NCI-H2171 treated with DMSO at 0.1 percent for 48 hours (cell line): ENCODE data around the gene POLR3H.

Experiments used
- DNase-seq: peaks from one replicate; lab custom pipeline; 2025; lab: John Stamatoyannopoulos, UW

Gene POLR3H

DNA sequence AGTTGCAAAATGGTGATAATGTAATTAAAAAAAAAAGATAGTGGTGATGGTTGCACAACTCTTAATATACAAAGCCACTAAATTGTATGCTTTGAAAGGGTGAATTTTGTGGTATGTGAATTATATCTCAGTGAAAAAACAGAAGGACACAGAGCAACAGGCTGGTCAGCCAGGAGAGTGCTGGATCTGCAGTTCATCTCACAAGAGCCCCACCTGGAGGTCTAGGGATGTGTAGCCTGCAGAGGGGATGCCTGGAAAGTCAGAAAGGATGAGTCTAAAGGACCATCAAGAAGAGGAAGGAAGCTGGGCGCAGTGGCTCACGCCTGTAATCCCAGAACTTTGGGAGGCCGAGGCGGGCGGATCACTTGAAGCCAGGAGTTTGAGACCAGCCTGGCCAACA lies 9.0 kb downstream of the POLR3H start:
- peak; percentile 34 for DNase-seq

DNA sequence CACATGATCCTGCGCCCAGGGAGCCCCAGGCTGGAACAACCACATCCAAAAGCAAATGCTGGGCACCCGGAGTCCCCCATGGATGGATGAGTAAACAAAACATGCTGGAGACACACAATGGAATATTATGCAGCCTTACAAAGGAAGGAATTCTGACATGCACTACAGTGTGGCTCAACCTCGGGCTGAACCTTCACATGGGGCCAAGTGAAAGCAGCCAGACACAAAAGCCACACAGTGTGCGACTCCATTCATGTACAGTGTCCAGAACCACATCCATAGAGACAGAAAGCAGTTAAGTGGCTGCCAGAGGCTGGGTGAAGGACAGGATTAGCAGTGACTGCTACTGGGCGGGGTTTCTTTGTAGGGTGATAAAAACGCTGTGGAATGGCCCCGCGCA lies 10.1 kb downstream of the POLR3H start:
- DNase-seq = no peak

DNA sequence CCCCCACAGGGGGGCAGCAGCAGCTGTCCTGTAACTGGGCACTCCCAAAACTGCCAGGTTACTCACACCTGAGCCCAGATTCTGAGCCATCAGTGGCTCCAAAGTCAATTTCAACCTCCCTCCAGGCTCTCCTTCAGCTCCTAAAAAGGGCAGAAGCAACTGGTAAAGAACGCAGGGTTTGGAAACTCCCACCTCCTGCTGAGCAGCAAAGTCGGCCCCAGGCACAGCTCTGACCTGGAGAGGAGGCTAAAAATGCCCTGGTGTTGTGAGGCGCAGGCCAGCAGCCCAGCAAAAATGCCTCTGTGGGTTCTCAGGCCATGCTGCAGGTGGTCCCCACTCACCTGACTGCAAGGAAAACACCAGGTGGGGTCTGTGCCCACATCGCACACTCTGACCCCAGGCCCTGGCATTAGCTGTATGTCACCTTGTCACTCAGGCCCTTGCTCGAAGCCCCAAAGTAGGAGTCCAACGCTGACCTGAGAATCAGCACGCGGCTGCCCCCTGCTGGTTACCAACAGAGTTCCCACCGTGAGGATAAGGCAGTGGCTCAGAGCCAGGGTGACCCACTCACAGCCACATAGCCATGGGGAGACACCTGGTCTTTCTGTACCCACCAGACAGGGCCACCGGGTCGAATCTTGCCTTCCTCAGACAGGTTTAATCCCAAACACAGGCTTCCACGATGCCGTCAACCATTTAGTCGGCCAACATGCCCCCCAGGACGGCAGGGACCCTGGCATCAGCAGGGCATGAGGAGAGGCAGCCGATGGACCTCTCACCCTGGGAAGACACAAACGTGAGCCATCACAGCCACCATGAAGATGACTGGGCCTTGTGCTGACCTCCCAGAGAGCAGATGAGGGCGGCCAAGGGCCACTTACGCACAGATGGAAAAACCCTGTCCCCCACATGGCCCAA lies 11.1 kb downstream of the POLR3H start:
- peak; percentile 46 for DNase-seq

DNA sequence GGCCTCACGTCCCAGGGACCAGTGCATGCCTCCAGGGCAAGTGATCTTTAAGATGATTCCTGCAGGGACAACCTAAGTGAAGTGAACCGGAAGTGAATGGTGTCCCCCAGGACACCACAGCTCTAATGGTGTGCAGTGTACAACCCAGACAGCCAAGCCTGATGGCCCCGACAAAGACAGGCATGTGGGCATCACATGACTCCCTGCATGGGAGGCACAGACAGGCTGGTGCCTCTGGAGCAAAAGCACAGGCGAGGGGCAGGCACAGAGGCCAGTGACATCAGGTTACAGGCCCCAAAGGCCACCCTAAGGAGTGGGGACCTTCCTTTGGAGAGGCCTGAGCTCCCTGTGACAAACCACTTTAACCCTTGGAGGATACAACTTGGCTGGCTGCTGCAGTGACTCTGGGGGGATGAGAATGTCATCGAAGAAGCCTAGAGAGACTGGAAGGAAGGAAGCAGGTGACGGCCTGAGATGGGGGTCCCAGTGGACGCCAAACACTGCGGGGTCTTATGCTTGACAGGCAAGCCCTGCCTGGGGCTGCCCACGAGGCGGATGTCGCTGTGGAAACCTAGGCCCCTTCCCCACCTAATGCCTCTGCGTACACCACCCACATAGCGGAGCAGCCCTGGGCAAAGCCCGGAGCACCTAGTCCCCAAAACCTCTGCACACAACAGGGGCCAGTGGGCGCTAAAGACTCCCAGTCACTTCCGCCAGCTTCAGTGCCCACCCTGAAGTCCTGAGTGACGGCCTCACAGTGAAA lies 12.4 kb downstream of the POLR3H start:
- no peak for DNase-seq

DNA sequence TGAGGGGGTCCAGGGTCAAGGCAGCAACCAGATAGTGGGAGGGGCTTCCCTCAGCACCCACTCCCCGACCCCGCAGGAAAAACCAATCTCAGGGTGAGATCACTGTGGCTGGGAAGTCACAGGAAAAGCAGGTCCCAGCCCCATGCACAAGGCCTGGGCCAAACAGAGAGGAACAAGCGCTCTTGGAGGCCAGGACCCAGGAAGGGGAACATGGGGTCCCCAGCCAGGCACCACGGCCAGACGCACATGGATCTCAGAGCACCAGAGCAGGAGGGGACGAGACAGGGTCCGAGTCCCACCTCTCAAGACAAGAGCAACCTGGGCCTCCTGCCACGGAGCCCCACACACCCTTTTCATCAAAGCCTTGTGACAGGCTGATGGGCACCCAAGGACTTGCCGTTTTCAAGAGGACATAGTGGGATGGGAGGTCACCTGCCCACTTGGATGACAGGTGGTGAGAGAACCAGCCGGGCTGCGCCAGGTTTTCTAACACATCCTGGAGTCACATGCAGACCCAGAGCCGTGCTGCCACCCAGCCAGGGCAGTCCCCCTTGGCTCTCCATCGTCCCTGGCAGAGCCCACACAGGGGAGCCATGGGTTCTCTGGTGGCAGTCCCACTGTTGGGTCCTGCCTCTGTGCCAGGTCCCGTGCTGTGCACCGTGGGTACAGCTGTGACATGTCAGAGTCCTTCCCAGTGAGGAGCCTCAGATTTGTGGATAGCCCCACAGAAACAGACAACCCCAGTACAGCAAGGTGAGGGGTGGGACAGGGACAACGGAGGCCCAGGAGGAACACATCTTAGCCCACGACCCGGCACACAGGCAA lies 13.2 kb downstream of the POLR3H start:
- no peak for DNase-seq

DNA sequence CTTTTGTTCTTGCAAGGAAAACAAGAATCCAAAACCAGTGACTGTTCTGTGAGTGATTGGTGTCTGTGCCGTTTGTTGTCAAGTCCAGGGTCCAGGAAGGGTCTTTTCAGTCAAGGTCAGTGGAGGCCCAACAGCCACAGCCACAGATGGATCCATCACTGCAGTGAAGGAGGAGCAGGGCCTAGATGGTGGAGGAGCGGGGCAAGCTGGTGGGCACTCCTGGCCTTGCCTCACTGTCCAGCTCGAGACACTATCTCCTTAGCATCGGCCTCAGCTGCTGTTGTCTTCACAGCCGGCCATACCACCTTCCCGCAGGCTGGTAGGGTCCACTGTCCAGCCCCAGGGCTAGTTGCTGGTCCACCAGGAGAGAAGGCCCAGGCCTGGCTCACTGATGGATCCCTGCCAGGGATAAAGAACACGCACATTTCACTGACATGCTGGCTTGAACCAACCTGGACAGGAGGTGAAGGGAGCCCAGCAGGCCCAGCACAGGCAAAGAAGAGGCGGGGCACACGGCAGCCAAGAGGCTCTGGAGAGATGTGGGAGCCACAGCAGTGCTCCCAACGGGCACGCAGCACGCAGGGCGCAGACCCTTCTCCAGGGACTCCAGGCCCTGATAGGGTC lies 15.2 kb downstream of the POLR3H start:
- DNase-seq = no peak

DNA sequence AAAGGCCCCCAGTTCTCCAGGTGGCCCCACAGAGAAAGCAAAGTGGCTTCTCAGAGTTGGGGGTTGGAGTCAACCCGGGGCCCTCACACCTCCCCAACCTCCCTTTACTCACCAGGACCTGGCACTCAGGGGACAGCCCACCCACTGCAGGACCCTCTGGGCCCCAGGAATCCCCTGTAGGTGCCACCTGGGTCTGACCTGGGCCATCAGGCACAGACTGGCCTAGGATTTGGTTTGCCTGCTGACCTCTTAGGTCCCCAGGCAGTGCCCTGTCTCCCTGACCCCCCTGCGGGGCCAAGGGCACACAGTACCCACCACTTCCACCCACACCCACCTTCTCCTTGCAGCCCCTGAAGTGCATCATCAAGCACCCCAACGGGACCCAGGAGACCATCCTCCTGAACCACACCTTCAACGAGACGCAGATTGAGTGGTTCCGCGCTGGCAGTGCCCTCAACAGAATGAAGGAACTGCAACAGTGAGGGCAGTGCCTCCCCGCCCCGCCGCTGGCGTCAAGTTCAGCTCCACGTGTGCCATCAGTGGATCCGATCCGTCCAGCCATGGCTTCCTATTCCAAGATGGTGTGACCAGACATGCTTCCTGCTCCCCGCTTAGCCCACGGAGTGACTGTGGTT lies 16.0 kb downstream of the POLR3H start:
- no peak for DNase-seq

DNA sequence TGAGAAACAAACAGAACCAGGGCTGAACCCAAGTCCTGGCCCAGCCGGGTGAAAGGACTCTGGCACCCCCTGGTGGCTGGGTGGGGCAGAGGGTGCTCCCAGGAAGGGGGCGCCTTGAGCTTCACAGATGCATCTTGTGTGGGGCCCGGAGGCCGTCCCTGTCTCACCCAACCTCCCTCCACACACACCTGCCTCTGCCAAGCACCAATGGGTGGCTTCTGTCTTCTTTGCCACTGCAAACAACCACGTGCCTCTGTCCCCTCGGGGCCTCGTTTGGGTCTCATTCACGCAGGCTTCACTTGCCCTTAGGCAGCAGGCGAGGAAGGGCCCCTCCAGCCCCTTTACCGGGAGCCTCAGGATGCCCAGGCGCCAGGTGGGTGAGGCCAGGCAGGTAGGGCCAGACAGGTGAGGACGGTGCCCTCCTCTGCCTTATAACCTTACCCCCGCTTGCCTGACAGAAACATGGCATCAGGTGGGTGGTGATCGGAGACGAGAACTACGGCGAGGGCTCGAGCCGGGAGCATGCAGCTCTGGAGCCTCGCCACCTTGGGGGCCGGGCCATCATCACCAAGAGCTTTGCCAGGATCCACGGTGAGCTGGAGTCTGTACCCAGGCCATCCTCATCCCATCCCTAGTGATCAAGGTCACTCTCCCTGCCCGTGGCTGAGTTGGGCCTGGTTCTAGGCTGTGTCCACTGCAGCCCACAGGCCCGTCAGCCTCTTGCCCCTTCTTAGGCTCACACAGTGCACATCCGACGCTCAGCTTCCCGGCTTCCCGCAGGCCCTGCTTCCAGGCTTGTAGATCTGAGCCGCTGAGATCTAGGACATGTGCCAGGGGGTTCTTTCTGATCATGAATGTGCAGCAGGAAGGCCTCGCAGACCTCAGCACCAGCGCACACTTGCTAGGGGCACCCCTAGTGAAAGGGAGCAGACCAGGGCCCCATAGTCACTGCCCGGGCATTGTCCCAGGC lies 17.2 kb downstream of the POLR3H start:
- DNase-seq = peak; percentile 45

DNA sequence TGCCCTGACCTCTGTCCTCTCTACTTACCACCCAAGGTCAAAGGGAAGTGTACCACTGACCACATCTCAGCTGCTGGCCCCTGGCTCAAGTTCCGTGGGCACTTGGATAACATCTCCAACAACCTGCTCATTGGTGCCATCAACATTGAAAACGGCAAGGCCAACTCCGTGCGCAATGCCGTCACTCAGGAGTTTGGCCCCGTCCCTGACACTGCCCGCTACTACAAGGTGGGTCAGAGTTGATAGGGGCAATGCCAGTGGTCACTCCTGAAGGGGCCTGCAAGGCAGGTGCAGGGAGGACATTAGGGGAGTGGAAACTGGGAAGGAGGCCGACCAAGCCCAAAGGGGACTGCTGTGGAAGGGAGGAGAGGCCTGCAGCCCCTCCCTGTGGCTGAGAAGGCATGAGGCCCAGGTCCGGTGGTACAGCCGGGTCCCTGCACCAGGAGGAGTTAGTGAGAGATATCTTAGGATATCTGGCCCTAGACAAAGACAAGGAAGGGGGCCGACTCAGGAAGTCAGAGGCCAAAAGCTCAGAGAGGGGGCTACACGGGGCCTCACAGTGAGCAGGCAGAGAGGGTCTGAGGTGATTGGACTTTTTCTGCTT lies 17.9 kb downstream of the POLR3H start:
- DNase-seq = no peak

DNA sequence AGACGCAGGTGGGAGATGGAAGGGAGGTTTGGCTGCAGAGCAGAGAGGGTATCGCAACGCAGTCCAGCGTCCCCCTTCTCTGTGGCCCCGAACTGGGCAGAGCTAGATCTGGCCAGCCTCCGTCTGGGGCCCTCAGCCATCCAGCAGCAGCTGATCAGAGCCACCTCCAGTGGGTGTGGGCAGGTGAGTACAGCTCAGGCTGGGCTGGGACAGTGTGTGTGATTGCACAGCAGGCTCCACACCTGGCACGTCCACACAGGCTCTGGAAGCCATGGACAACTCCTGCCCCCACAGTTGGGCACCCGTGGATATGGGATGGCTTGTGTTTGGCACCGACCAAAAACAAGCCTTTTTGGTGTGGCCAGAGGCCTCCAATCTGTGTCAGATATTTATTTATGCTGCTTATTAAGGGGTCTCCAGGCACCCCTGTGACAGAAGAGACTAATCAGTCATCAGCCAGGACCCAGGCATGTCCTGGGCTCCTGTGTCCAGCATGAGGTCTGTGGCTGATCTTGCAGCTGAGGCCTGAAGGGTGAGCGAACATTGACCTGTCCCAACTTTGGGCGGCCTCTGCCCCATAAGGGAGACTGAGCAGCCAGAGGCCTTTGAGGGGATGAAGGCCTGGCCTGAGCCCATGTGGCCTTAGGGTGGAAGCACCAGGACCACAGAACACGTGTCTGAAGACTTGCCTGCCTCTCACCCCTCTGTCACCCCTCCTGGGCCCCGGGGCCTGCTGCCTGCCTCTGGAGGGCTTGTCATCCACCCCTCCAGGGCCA lies 18.6 kb downstream of the POLR3H start:
- DNase-seq = no peak

DNA sequence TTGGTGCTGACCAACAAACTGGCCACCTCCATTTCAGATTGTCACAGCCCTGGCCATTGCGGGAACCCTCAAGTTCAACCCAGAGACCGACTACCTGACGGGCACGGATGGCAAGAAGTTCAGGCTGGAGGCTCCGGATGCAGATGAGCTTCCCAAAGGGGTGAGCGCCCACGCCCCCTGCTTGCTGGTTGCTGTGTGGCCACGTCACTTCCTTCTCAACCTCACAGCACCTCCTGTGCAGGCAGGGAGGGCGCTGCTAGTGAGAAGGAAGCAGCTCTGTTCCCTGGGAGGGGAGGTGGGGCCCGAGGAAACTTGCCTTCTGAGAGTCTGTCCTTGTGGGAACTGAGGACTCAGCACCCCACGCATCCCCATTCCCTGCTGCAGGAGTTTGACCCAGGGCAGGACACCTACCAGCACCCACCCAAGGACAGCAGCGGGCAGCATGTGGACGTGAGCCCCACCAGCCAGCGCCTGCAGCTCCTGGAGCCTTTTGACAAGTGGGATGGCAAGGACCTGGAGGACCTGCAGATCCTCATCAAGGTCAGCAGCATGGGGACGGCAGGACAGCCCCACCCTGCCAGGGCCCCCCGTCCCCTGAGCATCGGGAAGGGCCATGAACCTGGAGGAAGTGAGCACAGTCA lies 19.3 kb downstream of the POLR3H start:
- no peak for DNase-seq

DNA sequence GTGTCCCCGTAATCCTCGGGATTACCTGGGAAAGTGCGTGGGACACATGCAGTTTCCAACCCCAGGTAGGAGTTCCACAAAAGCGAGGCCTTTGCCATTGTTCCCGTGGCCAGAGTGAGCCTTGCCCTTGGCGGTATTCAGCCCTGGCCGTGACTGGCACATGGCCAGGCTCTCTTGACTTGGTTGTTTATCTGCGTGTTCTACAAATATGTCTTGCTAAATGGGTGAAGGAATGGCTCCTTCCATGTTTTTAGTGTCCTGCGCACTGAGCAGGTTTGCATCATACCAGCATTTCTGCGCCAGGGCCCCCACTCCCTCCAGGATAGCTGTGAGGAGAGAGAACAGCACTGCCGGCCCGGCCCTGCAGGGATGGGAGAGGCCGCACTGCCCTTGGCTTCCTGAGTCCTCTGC lies 20.0 kb downstream of the POLR3H start:
- DNase-seq = no peak

DNA sequence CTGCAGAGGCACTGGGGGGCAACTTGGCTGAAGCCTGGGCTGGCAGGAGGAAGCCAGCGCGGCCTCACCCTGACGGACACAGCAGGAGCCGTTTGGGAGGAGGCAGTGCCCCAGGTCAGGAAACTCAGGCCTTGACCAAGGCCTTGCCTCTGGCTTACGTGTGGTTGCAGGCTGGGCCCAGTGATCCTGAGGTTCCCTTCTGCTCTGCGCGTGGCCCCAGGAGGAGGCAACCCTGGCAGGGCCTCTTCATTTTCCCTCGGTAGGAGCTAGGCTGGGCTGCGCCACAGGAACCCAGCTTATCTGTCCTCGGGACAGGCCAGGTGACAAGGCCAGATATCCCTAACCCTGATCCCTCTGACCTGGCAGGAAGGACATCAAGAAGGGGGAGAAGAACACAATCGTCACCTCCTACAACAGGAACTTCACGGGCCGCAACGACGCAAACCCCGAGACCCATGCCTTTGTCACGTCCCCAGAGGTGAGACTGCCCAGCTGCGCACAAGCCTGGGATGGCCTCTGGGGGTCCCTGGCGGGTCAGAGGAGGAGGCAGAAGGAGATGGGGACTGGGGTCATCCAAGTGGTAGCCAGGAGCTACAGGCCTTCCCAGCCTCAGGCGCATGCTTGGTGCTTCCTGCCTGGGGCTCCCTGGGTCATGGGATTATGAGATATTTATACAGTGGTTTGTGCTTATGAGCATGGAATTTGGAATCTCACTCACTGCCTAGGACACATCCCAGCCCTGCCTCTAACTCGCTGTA lies 20.6 kb downstream of the POLR3H start:
- no peak for DNase-seq

DNA sequence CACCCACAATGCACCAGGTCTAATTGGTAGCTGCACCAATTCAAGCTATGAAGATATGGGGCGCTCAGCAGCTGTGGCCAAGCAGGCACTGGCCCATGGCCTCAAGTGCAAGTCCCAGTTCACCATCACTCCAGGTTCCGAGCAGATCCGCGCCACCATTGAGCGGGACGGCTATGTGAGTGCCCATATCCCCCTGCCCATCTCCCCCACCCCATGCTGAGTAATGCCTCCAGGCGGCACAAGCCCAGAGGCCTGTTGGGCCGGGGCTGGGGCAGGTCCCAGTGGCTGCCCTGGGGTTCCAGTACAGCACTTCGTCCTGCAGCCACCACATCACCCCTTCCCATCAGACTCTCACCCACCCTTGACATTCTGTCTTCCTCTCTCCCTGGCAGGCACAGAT lies 21.5 kb downstream of the POLR3H start:
- DNase-seq = no peak

DNA sequence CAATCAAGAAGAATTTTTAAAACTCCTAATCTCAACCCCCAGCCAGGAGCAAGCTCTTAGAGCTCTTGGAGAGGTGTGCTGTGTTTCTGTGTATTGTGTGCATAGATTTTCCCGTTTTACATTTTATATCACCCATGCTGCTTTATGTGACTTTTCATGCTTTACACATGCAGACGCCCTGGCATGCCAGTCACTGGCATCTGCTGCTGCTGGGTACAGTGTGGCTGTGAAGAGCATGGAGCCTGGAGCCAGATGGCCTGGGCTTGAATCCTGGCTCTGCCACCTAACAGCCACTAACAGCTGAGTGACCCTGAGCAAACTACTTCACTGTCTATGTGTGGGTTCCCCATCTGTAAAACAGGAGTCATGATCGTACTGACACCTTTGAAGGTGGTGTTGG lies 23.1 kb downstream of the POLR3H start:
- DNase-seq = peak; percentile 67

DNA sequence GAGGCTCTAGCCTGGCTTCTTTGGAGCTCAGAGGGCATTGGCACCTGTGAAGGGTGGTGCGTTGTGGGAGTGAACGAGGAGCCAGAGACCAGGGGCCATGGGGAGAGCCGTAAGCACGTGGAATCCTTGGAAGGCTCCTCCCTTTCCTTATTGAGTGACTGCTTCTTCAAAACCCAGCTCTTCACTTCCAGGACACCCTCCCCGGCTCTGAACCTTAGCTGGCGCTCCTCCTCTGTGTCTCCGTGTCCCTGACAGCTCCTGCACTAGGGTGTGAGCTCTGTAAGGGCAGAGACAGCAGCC lies 26.3 kb downstream of the POLR3H start:
- no peak for DNase-seq

DNA sequence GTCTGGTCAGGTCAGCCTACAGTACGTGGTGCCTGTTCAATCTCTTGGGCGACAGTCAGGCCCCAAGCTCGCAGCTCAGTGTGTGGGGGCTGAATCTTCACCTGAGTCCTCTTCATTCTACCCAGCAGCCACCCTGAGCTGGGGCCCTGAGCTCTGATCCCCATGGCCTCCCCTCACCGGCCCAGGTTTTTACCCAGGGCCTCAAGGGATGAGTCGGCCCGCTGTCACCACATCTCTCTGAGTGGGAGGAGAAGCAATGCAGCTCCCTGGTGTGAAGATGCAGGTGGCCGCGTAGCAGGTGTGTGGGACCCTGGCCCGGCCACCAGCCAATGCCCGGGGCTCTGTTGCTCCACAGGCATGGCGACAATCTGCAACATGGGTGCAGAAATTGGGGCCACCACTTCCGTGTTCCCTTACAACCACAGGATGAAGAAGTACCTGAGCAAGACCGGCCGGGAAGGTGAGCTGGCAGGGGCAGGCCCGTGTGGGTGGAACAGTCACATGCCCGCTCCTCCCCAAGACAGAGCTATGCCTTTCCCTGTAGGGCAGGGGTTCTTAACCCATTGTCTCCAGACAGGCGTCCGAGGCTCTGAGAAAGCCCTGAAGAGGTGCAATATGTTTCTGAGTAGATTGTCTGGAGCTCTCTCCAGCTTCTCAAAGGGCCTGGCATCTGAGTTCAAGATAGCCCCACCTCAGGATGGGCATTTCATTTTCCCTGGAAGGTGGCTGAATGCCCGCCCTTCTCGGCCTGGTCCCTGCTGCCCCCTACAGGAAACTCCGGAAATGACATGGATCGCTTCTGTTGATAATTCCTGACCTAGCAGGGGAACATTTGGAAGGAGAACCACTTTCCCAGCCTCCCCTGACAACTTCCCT lies 26.9 kb downstream of the POLR3H start:
- peak; percentile 63 for DNase-seq
